ENCODE measurements around the gene LGALS3. TPM values are rescaled to one million over a fixed set of nuclear protein-coding genes. Genes with fewer than 3 reads are reported as not detected.

The LGALS3 gene
- total and polyA plus RNA-seq, 2 donors from 2014 or later, result 235 to 241 TPM

GRCh38 chr14:55103005-55103640, 25.9 kb upstream of the LGALS3 start:
- peak; percentile 53 to 93 (median 73) for DNase-seq
- intact Hi-C loops (cut with DNase I), result no loop called here
- Histone ChIP-seq H3K4me3 (ENCODE audit: low read length in 3 of 3) (peak overlapping the region in 1 of 3 donors; percentile 29), H3K4me1 (ENCODE audit: control insufficient read depth in 2 of 3, insufficient read depth in 2 of 3, low read depth in 1 of 3, low read length in 3 of 3) (peaks cover 10 to 32% (median 30%) of the 10 kb centered on the region in 3 donors), H3K36me3 (ENCODE audit: control insufficient read depth in 2 of 3, insufficient read depth in 3 of 3, low read length in 3 of 3) (no peaks in the 10 kb centered on the region), H3K27me3 (ENCODE audit: control insufficient read depth, insufficient read depth, low read length) (no peaks in the 10 kb centered on the region), H3K27ac (ENCODE audit: low read depth in 2 of 2, low read length in 2 of 2) (peak overlapping the region; percentile 84 to 95), H3K9me3 (ENCODE audit: control insufficient read depth in 2 of 3, insufficient read depth in 1 of 3, low read length in 3 of 3) (no peaks in the 10 kb centered on the region), H3K9ac (ENCODE audit: low read length in 3 of 3) (peak overlapping the region in 2 of 3 donors; percentile 41 to 55)
- no peak for FAIRE-seq
- TF ChIP-seq CTCF (IDR thresholded peaks at IDR 0.05; ENCODE audit: borderline replicate concordance, extremely low read depth, insufficient read depth), result no peak

GRCh38 chr14:55103971-55104954, 24.8 kb upstream of the LGALS3 start:
- intact Hi-C loops (cut with DNase I), result no loop called here
- no peak for TF ChIP-seq CTCF (IDR thresholded peaks at IDR 0.05; ENCODE audit: borderline replicate concordance, extremely low read depth, insufficient read depth)
- peak overlapping the region in 1 of 3 donors; percentile 41 for H3K9ac ChIP-seq (ENCODE audit: low read length in 3 of 3)

GRCh38 chr14:55105991-55106390, 23.1 kb upstream of the LGALS3 start:
- Histone ChIP-seq H3K36me3 (ENCODE audit: control insufficient read depth in 2 of 3, insufficient read depth in 3 of 3, low read length in 3 of 3) (no peaks in the 10 kb centered on the region), H3K27ac (ENCODE audit: low read depth in 2 of 2, low read length in 2 of 2) (no peak overlapping the region), H3K9me3 (ENCODE audit: control insufficient read depth in 2 of 3, insufficient read depth in 1 of 3, low read length in 3 of 3) (no peaks in the 10 kb centered on the region), H3K4me3 (ENCODE audit: low read length in 3 of 3) (no peak overlapping the region), H3K9ac (ENCODE audit: low read length in 3 of 3) (no peak overlapping the region), H3K4me1 (ENCODE audit: control insufficient read depth in 2 of 3, insufficient read depth in 2 of 3, low read depth in 1 of 3, low read length in 3 of 3) (peaks cover 10 to 33% (median 32%) of the 10 kb centered on the region in 3 donors), H3K27me3 (ENCODE audit: control insufficient read depth, insufficient read depth, low read length) (no peaks in the 10 kb centered on the region)
- intact Hi-C loops (cut with DNase I), result no loop called here
- no peak for FAIRE-seq
- TF ChIP-seq CTCF (IDR thresholded peaks at IDR 0.05; ENCODE audit: borderline replicate concordance, extremely low read depth, insufficient read depth), result no peak
- DNase-seq, result no peak

More at GRCh38 chr14:55103971-55104954, 24.8 kb upstream of the LGALS3 start:
- H3K36me3 ChIP-seq (ENCODE audit: control insufficient read depth in 2 of 3, insufficient read depth in 3 of 3, low read length in 3 of 3), result no peaks in the 10 kb centered on the region
- DNase-seq, result peak in 1 of 5 donors; percentile 11
- H3K9me3 ChIP-seq (ENCODE audit: control insufficient read depth in 2 of 3, insufficient read depth in 1 of 3, low read length in 3 of 3), result no peaks in the 10 kb centered on the region
- no peaks in the 10 kb centered on the region for H3K27me3 ChIP-seq (ENCODE audit: control insufficient read depth, insufficient read depth, low read length)
- peaks cover 10 to 33% (median 32%) of the 10 kb centered on the region in 3 donors for H3K4me1 ChIP-seq (ENCODE audit: control insufficient read depth in 2 of 3, insufficient read depth in 2 of 3, low read depth in 1 of 3, low read length in 3 of 3)
- H3K27ac ChIP-seq (ENCODE audit: low read depth in 2 of 2, low read length in 2 of 2), result peak overlapping the region; percentile 84 to 95
- FAIRE-seq, result no peak
- H3K4me3 ChIP-seq (ENCODE audit: low read length in 3 of 3), result no peak overlapping the region
